HG03575 (cell line): ENCODE results near the gene AOPEP.
"Not testable (repeated sequence)": the region's sequence is repeated elsewhere in the genome, so short reads cannot be mapped to it uniquely, and the experiment has no call there.

ENCODE experiments used
- ATAC-seq: cut with Tn5 transposase; IDR thresholded peaks from one replicate; pipeline ENCODE4 v1.9.1; 2021; ENCODE audit not compliant: unreplicated experiment, insufficient number of reproducible peaks, low FRiP score; ENCODE audit errors: extremely low read depth

The AOPEP gene

DNA sequence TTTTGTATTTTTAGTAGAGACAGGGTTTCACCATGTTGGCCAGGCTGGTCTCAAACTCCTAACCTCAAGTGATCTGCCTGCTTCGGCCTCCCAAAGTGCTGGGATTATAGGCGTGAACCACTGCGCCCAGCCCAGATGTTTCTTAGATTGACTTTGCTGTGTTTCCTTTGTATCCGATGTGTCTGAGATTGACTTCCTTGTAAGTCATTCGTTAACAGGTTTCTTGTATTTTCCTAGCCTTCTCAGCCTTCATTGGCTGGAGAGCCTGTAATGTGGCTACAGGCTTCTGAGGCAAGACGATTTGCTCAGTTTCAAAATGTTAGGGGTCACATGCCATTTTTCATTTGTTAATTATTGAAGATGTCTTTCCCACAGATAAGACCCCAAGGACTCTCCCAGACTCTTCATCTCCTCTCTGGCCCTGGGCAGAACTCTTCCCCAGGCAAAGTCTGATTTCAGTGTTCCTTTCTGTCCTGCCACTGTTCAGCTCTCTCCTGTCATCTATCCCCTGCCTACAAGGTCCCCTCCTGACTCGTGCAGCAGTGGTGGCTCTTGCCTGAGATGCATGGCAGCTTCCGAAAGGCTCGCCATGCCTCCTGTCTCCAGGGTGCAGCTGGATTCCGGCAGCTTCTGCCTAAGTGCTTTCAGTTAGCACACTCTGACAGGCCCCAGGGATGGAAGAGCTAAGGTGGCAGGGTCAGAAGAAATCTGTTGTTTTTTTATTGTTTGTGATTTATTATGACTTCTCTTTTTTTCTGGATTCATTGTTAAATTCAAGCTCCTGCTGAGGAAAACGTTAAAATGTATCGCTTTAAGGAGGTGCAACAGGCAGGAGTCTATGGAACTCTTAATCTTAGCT, 206.4 kb downstream of the AOPEP start:
- no peak for ATAC-seq

DNA sequence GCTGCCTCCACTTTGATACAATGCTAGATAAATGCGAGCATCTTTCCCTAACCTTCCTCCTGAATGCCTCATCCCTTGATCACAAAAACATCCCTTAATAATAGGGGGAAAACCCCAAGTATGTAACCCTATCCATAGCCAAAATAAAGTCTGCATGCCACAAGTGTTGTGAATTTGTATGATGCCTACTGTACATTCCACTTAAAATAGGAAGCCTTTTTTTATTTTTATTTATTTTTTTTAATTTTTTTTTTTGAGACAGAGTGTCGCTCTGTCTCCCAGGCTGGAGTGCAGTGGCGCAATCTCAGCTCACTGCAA, 207.0 kb downstream of the AOPEP start:
- ATAC-seq = no peak

DNA sequence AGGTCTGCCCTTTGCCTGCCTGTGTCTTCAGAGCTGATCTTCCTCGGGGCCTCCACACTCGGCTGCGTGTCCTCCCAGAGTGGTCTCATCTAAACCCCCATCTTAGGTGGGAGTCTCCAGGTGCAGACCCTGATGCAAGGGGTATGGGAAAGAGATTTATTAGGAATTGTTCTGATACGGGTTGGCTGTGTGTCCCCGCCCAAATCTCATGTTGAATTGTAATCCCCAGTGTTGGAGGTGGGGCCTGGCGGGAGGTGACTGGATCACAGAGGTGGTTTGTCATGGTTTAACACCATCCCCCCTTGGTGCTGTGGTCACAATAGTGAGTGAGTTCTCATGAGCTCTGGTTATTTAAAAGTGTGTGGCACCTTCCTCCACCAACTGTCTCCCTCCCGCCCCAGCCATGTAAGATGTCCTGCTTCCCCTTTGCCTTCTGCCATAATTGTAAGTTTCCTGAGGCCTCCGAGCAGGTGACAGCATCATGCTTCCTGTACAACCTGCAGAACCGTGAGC, 208.4 kb downstream of the AOPEP start:
- no peak for ATAC-seq

DNA sequence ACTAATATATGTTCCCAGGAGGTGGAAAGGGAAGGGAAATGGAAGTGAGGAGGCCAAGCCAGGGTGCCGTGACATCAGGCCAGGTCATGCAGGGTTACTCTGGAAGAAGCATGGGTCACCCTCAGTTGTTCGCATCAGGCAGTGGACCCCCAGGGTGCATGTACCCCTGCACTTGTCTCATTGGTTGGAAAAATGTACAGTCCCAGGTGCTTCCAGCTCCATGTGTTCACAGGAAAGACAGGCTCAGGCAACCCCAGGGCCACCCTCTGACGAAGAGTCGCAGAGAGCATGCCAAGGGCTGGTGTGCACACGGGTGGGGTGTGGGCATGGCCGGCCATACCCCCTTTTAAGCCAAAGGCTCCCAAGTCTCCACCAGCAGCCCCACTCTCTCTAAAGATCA, 208.9 kb downstream of the AOPEP start:
- ATAC-seq = no peak

DNA sequence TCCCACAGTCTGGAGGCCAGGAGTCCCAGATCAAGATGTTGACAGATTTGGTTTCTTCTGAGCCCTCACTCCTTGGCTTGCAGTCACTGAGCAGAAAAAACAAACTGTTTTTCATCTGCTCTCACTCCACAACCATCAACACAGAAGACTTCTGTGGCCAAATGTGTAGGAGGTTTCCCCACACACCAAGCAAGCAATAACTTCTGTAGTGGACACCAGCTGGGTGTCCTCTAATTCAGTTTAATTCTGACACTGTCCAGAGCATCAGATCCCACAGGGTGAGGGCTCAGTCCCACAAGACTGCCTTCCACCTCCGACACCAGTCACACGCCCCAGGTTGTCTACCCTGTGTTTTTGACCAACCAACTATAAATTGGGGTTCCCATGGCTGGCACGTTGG, 209.9 kb downstream of the AOPEP start:
- no peak for ATAC-seq

DNA sequence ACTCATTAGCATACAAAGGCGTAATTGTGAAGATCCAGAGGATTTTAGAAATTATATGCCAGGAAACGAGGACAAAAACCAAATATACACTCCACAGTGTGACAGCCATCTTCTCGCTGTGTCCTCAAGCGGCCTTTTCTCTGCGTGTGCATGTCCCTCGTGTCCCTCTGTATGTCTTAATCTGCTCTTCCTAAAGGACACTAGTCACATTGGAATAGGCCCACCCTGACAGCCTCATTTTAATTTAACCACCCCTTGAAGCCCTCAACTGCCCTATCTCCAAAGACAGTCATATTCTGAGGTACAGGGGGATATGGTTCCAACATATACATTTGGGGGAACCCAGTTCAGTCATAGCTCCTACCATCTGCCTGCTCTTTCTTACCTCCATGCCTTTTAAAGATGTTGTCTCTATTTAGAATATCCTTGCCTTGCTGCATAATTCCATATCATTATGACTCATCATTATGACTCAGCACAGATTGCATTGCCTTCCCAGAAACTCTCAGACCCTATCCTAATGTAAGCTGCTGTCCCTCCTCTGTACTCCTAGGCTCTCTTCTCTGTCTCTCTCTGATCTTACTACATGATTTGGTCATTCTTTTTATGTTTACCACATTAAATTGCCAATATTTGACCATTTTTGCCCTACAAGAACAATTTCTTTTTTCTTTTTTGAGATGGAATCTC, 210.9 kb downstream of the AOPEP start:
- no peak for ATAC-seq

DNA sequence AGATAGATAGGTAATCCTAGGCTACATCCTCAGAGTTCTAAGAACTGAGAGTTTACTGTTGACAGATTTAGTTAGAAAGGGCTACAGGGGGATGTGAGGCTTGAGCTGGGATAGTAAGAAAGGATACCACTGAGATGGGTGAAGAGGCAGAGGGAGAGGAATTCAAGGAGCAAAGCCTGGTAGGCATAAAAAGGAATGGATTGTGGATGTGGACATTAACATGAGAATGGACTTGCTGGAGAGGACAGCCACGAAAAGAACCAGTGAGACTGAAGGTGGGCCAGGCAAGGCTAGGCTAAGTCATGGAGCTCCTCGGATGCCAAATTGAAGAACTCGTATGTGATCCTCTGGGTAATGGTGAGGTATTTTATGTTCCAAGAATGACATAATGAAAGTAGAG, 211.9 kb downstream of the AOPEP start:
- no peak for ATAC-seq

DNA sequence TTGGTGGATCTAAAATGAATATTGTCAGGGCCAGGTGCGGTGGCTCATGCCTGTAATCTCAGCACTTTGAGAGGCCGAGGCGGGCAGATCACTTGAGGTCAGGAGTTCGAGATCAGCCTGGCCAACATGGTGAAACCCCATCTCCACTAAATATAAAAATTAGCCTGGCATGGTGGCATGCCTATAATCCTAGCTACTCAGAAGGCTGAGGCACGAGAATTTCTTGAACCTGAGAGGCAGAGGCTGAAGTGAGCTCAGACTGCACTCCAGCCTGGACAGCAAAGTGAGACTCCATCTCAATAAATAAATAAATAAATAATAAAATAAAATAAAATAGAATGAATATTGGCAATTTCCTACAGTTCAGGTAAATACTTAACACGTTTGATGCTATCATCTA, 213.8 kb downstream of the AOPEP start:
- ATAC-seq = not testable (repeated sequence)

DNA sequence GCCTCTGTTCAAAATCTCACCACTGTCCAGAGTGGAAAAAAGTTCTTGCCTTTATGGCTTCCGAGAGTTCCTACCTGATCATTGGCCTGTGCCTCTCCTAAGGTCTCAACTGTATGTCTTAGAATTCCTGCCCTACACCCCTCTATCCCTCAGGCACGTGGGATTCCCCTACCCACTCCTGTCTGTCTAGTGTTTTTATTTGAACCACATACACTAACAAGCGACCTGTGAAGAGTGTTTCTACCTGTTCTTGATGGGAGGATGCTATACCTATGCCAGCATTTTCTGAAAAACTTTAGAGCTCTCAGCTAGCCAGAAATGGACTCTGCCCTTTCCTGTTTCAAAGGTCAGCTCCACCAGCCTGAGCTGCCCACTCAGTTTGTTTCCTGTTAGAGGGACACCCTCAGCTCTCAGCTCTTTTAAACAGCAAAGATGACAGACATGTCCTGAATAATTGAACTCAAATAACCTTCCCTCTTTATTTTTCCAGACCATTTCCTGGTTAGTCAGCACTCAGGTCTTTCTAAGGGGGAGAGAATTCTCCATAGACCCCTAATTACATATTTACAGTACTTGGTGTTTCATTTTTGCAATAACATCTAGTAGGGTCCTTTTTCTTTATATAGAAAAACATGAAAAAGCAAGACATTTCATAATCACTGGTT, 214.8 kb downstream of the AOPEP start:
- ATAC-seq = no peak

DNA sequence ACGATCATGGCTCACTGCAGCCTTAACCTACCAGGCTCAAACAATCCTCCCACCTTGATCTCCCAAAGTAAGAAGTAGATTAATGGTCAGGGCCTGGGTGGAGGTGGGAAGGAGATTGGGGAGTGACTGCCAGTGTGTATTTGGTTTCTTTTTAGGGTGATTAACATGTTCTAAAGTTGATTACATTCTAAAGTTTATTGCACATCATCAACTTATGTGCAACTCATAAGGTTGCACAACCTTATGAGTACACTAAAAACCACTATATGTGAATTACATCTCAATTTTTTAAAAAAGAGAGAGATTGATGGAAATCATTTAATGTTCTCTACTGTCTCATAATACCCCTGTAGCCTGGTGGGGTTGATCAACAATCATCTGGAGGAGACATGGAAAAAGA, 218.1 kb downstream of the AOPEP start:
- ATAC-seq = no peak

DNA sequence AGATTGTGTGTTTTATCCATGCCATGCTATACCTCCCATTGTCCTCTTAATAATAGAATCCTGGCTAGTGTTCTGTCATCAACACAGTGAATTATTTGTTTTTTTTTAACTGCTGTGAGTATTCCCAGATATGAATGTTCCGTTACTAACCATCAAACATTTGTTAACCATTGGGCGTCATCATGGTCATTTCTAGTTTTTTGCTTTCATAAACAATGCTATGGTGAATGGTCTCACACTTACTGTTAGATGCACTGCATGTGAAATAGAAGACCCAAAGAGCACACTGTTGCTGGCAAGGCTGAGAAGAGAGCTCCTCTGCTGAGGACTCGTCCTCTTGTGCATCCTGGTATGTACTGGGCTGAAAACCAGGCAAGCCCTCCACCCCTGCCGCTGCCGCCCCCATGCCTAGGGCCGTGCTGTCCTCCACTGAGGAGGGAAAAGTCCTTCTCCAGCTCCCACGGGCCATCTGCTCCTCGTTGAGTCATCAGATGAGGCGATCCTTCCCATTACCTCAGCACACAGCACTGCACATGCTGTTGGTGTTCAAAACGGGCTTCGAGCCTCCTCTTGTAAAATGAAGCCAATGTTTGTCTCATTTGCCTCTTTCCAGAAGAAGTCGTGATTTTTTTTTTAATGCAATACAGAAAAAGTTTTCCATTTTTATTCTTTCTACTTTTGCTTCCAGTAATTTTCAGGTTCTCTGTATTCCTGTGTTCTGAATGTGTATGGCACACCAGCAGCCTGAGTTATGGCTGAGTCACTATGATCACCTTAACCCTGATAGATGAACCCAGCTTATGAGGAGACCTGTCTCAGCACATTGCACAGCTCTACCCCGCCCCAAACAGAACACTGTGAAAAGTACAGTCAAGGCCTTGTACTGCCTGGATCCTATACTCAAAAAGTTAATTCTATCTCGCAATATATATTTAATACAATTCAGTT, 219.0 kb downstream of the AOPEP start:
- no peak for ATAC-seq

DNA sequence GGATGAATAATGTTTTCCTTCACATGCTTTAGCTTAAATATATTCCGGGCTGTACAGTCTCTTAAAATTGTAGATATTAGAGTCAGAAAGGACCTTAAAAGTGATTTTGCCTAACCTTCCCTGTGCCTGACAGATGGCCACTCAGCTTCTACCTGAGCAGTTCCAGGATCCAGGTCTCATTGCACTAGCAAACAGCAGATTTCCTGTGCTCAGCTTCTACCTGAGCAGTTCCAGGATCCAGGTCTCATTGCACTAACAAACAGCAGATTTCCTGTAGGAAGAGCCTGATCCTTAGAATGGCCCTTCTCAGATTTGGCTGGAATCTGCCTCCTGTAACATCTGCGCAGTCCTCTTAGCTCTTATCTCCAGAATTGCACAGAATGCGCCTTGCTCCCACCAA, 219.8 kb downstream of the AOPEP start:
- no peak for ATAC-seq

DNA sequence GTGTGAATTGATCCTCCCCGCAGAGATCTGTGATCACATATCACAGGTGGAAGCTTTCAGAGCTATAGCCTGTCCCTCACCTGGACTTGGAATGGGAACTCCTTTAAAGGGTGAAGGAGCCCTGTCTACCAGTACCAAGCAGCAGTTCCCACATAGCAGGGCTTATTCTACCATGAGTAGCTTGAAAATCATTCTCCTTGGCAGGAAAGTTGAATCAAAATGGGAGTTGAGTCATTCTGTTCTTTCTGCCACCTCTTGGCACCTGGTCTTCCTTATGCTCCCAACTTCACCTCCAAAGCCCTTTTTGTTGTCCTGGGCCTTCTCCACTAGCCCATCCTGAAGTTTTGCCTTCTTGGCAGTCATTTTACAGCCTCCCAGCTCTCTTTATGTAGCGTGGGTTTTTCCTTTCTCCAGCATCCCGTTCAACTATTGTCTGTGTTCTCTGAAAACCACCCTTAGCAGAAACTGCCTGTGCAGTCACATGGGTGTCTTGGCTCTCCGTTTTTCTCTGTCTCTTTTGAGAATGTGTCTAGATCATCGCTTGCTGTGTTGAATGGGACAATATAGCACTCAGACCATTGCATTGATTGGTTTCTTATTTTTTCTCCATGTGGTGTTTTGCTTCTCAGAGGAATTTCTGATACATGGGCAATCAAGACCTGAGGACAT, 222.2 kb downstream of the AOPEP start:
- no peak for ATAC-seq

DNA sequence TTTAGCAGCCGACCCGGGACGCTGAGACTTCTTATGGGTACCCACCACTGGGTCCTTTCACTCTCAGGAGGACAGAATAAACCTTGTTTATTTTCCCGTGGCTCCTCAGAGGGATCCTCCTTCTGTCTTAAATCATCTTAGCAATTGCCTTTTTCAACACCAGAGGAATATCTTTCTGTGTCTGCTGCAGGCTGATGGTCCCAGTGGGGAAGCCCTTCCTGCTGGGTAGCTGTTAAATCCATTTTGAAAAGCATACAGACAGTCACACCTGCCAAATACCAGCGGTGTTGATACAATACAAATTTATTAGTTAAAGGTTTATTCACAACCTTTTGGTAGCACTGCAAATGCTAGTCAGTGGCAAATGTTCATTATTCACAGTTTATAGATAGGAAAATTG, 222.9 kb downstream of the AOPEP start:
- no peak for ATAC-seq

DNA sequence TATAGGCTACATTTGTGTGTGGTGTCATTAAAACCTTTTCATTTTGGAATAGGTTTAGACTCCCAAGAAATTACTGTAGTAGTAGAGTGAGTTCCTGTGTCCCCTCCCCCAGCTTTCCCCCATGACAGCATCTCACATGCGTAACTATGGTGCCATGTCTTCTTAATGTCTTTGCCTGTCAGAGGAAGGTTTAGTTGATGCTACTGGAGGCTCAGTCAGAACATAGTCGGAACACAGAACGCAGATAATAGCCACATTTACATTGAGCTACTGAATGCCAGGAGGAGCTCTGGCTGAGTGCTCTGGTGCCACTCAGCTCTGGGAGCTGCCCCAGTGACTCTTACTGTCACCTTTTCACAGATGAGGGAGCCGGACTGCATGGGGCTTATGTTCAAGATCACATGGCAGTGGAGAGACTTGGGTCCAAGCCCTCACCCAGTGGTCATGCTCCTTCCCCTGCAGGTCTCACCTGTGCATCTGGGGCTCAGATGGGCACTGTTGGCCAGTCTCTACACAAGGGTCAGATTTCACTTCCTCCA, 223.6 kb downstream of the AOPEP start:
- ATAC-seq = no peak

DNA sequence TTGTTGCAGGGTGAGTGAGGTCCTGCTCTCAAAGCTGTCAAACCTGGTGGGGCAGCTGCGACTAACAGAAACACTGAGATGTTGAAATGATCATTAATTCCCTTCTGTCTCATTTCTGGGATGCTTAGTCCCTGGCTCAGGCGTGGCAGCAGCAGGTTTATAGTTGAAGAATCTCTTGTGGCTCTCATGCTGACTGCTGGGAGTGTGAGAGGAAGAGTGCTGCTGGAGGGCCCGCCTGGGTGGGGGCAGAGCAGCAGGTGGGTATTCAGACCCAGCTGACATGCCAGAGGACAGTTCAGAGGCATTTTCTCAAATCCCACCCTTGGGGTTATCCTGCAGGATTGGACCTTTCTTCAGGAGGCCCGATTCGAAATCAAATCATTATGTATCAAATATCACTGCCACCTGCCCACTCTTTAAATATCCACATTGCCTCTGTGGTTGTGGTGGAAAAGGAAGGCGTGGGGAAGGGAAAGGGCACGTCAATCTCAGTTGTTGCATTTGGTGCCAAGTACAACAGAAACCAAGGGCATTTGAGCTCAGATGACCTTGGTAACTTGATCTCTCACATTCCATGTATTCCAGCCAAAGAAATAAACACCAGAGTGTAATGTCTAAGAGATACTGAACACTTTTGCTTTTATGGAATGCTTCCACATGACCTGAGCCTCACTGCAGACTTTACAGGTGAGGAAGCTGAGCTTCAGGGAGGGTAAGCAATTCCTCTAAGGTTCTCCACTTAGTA, 224.3 kb downstream of the AOPEP start:
- ATAC-seq = no peak

DNA sequence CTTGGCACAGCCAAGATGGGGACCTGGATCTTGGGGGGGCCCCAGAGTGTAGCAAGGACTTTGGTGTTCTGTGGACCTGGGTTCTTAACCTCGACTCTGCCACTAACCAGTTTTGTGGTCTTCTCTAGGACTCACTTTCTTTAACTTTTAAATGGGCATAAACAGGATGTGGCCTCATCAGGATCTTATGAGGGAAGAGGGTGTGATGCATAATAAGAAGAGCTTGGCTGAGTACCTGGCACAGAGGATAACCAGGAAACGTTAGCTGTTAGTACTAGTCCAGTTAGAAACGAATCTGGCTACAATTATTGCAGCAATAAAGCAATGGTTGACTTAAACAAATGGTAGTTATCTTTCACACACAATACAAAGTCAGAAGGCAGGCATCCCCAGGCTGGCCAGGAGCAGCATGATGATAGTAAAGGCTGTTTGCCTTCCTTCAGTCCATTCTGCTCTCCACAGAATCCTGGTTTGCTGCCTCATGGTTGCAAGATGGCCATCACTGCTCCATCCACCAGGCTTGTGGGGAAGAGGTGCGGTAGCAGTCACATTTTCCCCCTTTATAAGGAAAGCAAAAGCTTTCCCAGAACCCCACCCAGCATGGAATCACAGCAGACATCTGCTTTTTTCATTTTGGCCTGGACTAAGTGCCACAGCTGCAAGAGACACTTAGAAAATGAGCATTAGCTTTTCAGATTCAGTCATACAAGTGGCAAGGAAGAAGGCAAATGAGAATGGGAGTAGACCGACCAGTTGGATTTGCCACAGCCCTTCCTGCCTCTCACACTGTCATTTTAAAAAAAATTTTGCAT, 225.0 kb downstream of the AOPEP start:
- ATAC-seq = no peak
